ENCODE measurements around the gene FREM2. TPM values are rescaled to one million over a fixed set of nuclear protein-coding genes. Genes with fewer than 3 reads are reported as not detected.

The FREM2 gene
- total RNA-seq, 1 experiment from 2014 or later: 3.8 TPM

DNA sequence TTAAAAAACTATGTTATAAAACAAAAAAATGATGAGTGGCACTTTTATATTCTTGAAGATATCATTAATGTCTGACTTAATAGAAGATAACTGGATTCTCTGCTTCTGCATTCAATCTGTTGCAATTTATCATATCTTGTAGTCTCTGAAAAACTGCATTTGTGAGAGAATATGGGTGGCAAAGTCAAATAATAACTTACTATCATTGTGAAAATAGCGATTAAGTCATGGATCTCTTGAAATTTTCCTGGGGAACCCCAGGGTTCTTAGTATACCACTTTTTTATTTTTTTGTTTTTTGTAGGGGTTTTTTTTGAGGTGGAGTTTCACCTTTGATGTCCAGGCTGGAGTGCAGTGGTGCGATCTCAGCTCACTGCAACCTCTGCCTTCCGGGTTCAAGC lies 176.7 kb downstream of the FREM2 start:
- TF ChIP-seq CTCF (conservative IDR thresholded peaks at IDR 0.05; ENCODE audit: low read depth, low read length): no peak
- no peak for TF ChIP-seq EZH2 (IDR thresholded peaks at IDR 0.05; ENCODE audit: borderline replicate concordance, low read depth, low read length, poor library complexity, severe bottlenecking)
- no peaks in the 10 kb centered on the region for H3K27me3 ChIP-seq (replicated peaks; ENCODE audit: insufficient read depth, low read depth, low read length, poor library complexity)
- DNase-seq (ENCODE audit: low spot score): no peak
- no TSS peak for BruUV-seq (replicated peaks)
- intact Hi-C loops (cut with micrococcal nuclease; ENCODE audit: unreplicated experiment): no loop called here
- ChIA-PET CTCF (no interaction called here), POLR2A (ENCODE audit: low non-redundant PET) (no interaction called here)
- no peak overlapping the region for H3K4me3 ChIP-seq (ENCODE audit: low read depth, low read length, poor library complexity, severe bottlenecking)
- H3K36me3 ChIP-seq (ENCODE audit: insufficient read depth, low read length, poor library complexity, severe bottlenecking): no peaks in the 10 kb centered on the region
- no peak overlapping the region for H3K27ac ChIP-seq (ENCODE audit: low read depth, low read length, poor library complexity, severe bottlenecking)
- no peaks in the 10 kb centered on the region for H3K9me3 ChIP-seq (ENCODE audit: low read depth, low read length, poor library complexity, severe bottlenecking)
- H3K4me1 ChIP-seq (ENCODE audit: insufficient read depth, low read length, poor library complexity, severe bottlenecking): no peaks in the 10 kb centered on the region

DNA sequence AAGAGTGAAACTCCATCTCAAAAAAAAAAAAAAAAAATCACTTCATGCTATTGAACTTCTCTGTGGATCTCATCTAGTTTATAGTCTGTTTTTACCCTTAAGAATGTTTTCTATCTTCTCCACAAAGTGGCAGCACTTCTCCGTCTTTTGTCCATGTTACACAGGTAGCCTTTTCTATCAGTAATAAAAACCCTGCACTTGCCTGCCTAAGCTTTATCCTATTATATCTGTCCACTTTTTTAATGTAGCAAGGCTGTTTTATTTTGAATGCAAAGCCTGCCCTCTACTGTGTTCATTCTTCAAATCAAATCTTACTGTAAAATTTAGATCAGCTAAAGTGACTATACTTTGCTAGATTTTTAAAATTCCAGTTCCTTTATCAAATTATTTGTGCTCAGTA lies 179.8 kb downstream of the FREM2 start:
- Histone ChIP-seq H3K9me3 (ENCODE audit: low read depth, low read length, poor library complexity, severe bottlenecking) (no peaks in the 10 kb centered on the region), H3K4me3 (ENCODE audit: low read depth, low read length, poor library complexity, severe bottlenecking) (no peak overlapping the region), H3K27ac (ENCODE audit: low read depth, low read length, poor library complexity, severe bottlenecking) (no peak overlapping the region), H3K36me3 (ENCODE audit: insufficient read depth, low read length, poor library complexity, severe bottlenecking) (no peaks in the 10 kb centered on the region), H3K27me3 (replicated peaks; ENCODE audit: insufficient read depth, low read depth, low read length, poor library complexity) (no peaks in the 10 kb centered on the region), H3K4me1 (ENCODE audit: insufficient read depth, low read length, poor library complexity, severe bottlenecking) (no peaks in the 10 kb centered on the region)
- no TSS peak for BruUV-seq (replicated peaks)
- TF ChIP-seq CTCF (conservative IDR thresholded peaks at IDR 0.05; ENCODE audit: low read depth, low read length): 0 out of 2 replicates have a peak, but pooled peaks have one; percentile 13
- TF ChIP-seq EZH2 (IDR thresholded peaks at IDR 0.05; ENCODE audit: borderline replicate concordance, low read depth, low read length, poor library complexity, severe bottlenecking): no peak
- ChIA-PET POLR2A (ENCODE audit: low non-redundant PET) (no interaction called here), CTCF (interaction anchor here (0.6 kb wide), 1 partner anchor 279 kb away, joined by 3 read pairs; no protein-coding TSS in a partner anchor)
- DNase-seq (ENCODE audit: low spot score): peak; percentile 19
- intact Hi-C loops (cut with micrococcal nuclease; ENCODE audit: unreplicated experiment): no loop called here

DNA sequence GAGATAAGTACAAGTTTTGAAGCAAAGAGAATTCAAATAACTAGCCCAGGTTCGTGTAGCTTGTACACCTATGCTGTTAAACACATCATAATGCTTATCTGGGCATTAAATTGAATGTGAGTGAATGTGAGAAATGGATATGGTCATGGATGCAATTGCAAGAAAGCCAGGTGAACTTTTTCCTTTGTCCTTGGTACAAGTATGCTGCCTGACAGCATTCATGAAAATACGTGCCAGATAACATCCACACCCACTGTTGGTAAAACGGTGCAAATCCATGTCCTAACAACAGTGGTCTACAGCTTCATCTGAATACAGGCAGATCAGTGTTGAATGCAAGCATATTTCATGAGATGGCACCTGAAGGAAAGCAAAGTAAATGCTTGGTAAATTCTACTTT lies 181.5 kb downstream of the FREM2 start:
- TF ChIP-seq CTCF (conservative IDR thresholded peaks at IDR 0.05; ENCODE audit: low read depth, low read length): no peak
- no peak for TF ChIP-seq EZH2 (IDR thresholded peaks at IDR 0.05; ENCODE audit: borderline replicate concordance, low read depth, low read length, poor library complexity, severe bottlenecking)
- DNase-seq (ENCODE audit: low spot score): no peak
- BruUV-seq (replicated peaks): no TSS peak
- no peak overlapping the region for H3K4me3 ChIP-seq (ENCODE audit: low read depth, low read length, poor library complexity, severe bottlenecking)
- intact Hi-C loops (cut with micrococcal nuclease; ENCODE audit: unreplicated experiment): no loop called here
- H3K4me1 ChIP-seq (ENCODE audit: insufficient read depth, low read length, poor library complexity, severe bottlenecking): peaks cover 3% of the 10 kb centered on the region
- ChIA-PET CTCF (no interaction called here), POLR2A (ENCODE audit: low non-redundant PET) (no interaction called here)
- H3K27ac ChIP-seq (ENCODE audit: low read depth, low read length, poor library complexity, severe bottlenecking): no peak overlapping the region
- no peaks in the 10 kb centered on the region for H3K9me3 ChIP-seq (ENCODE audit: low read depth, low read length, poor library complexity, severe bottlenecking)
- no peaks in the 10 kb centered on the region for H3K36me3 ChIP-seq (ENCODE audit: insufficient read depth, low read length, poor library complexity, severe bottlenecking)
- no peaks in the 10 kb centered on the region for H3K27me3 ChIP-seq (replicated peaks; ENCODE audit: insufficient read depth, low read depth, low read length, poor library complexity)
